MCF 10A (cell line): ENCODE results near the gene BRICD5. TPM values are rescaled to one million over a fixed set of nuclear protein-coding genes. Genes with fewer than 3 reads are reported as not detected.

ENCODE experiments used
- BruUV-seq: library from RNA; stranded (reverse); fragments of 400-500 nt; replicated peaks from 2 replicates; lab custom pipeline; 2021; lab: Mats Ljungman, UMichigan
- CTCF ChIA-PET: fragments of 300-600 bp; sonication (Branson Sonifier 250); formaldehyde crosslinking; extraction: SDS; loops from one replicate; lab custom pipeline; 2021; ENCODE audit warnings: antibody characterized with exemption, inconsistent platforms; lab: Yijun Ruan, JAX
- POLR2A ChIA-PET: fragments of 300-600, 350-650 bp; sonication (Branson Sonifier 250); formaldehyde crosslinking; extraction: SDS; loops from one replicate; lab custom pipeline; 2020; ENCODE audit warnings: antibody characterized with exemption, inconsistent platforms; lab: Yijun Ruan, JAX
- DNase-seq: peaks from one replicate; pipeline ENCODE4 v3.0.0-alpha.2; 2018; ENCODE audit not compliant: unreplicated experiment
- H3K27ac Mint-ChIP-seq: one replicate; pipeline ENCODE4 v1.8.0; 2022; ENCODE audit warnings: mild to moderate bottlenecking, low read depth, mixed read lengths; ENCODE audit not compliant: unreplicated experiment
- H3K27me3 Mint-ChIP-seq: one replicate; pipeline ENCODE4 v1.8.0; 2022; ENCODE audit warnings: mixed read lengths; ENCODE audit not compliant: insufficient read depth, unreplicated experiment
- H3K36me3 Mint-ChIP-seq: one replicate; pipeline ENCODE4 v1.8.0; 2022; ENCODE audit warnings: mild to moderate bottlenecking, moderate library complexity, mixed read lengths; ENCODE audit not compliant: insufficient read depth, unreplicated experiment
- H3K4me1 Mint-ChIP-seq: one replicate; pipeline ENCODE4 v1.8.0; 2022; ENCODE audit warnings: mixed read lengths; ENCODE audit not compliant: insufficient read depth, unreplicated experiment
- H3K4me3 Mint-ChIP-seq: one replicate; pipeline ENCODE4 v1.8.0; 2022; ENCODE audit warnings: mild to moderate bottlenecking, moderate library complexity, mixed read lengths; ENCODE audit not compliant: unreplicated experiment
- H3K9me3 Mint-ChIP-seq: one replicate; pipeline ENCODE4 v1.8.0; 2022; ENCODE audit warnings: mixed read lengths; ENCODE audit not compliant: unreplicated experiment
- CTCF ChIP-seq: fragments of 200-600 bp; IDR thresholded peaks from one replicate; pipeline ENCODE4 v1.8.0; 2022; ENCODE audit warnings: antibody characterized with exemption, mild to moderate bottlenecking; ENCODE audit not compliant: unreplicated experiment
- intact Hi-C: fragments of 100-400 bp; cut with micrococcal nuclease; formaldehyde crosslinking; loops from 2 replicates; pipeline ENCODE4 v1.14.1; 2022
- total RNA-seq: library from RNA; stranded (reverse); gene quantifications from 2 replicates; pipeline ENCODE4 v1.2.3, GENCODE V29; 2022

Gene BRICD5
- total RNA-seq, 1 experiment from 2014 or later, result 4.6 TPM

- BruUV-seq, result no TSS peak
- CTCF ChIA-PET, result interaction anchor here (0.5 to 2.5 kb wide), 2 partner anchors 8 to 28 kb away, joined by 4 to 8 read pairs; no protein-coding TSS in a partner anchor
- Mint-ChIP-seq H3K27ac (no peak overlapping the region), H3K27me3 (no peaks in the 10 kb centered on the region), H3K4me3 (no peak overlapping the region), H3K36me3 (peaks cover 35% of the 10 kb centered on the region), H3K9me3 (no peaks in the 10 kb centered on the region), H3K4me1 (peaks cover 15% of the 10 kb centered on the region)
- intact Hi-C loops, result no loop called here
- no peak for DNase-seq
- POLR2A ChIA-PET, result interaction anchor here (0.6 to 2.0 kb wide), 4 partner anchors 9 to 15 kb away, joined by 3 to 11 read pairs (median 4); partner anchors contain the start of gene TRAF7
- no peak for TF ChIP-seq CTCF
These were observed 44.2 kb downstream of the BRICD5 start for GRCh38 chr16:2166263-2167067.

- Mint-ChIP-seq H3K36me3 (peaks cover 35% of the 10 kb centered on the region), H3K4me1 (peaks cover 15% of the 10 kb centered on the region), H3K9me3 (no peaks in the 10 kb centered on the region), H3K4me3 (no peak overlapping the region), H3K27me3 (no peaks in the 10 kb centered on the region), H3K27ac (no peak overlapping the region)
- intact Hi-C loops, result no loop called here
- ChIA-PET POLR2A (interaction anchor here (1.0 to 2.0 kb wide), 2 partner anchors 10 to 15 kb away, joined by 4 to 11 read pairs; partner anchors contain the start of gene TRAF7), CTCF (interaction anchor here (0.5 kb wide), 1 partner anchor 9 kb away, joined by 4 read pairs; no protein-coding TSS in a partner anchor)
- BruUV-seq, result no TSS peak
- TF ChIP-seq CTCF, result no peak
- DNase-seq, result no peak
These were observed 44.8 kb downstream of the BRICD5 start for GRCh38 chr16:2165861-2166260.

GRCh38 chr16:2163211-2163881 lies 47.3 kb downstream of the BRICD5 start:
- Mint-ChIP-seq H3K27ac (peak overlapping the region; percentile 92), H3K27me3 (no peaks in the 10 kb centered on the region), H3K36me3 (peaks cover 28% of the 10 kb centered on the region), H3K4me1 (peaks cover 21% of the 10 kb centered on the region), H3K4me3 (peak overlapping the region; percentile 64), H3K9me3 (no peaks in the 10 kb centered on the region)
- no peak for TF ChIP-seq CTCF
- ChIA-PET POLR2A (interaction anchor here (0.5 to 4.0 kb wide), 10 partner anchors 8 to 154 kb away, joined by 3 to 32 read pairs (median 4); partner anchors contain the start of genes MLST8, NTHL1 and TRAF7), CTCF (interaction anchor here (0.9 kb wide), 2 partner anchors 42 to 83 kb away, joined by 3 to 8 read pairs; no protein-coding TSS in a partner anchor)
- DNase-seq, result peak; percentile 87
- intact Hi-C loops, result no loop called here
- BruUV-seq, result no TSS peak
